Superior temporal gyrus (tissue), 1 donor: ENCODE measurements around the gene ASB7.
"Not testable (repeated sequence)": the region's sequence is repeated elsewhere in the genome, so short reads cannot be mapped to it uniquely, and the experiment has no call there.

Experiments
- DNase-seq: peaks from one replicate; pipeline ENCODE4 v3.0.0-alpha.2; 2016; ENCODE audit errors: extremely low spot score

The ASB7 gene

GRCh38 chr15:100651253-100651652 lies 48.9 kb downstream of the ASB7 start:
- DNase-seq = no peak

GRCh38 chr15:100652116-100652515 lies 49.7 kb downstream of the ASB7 start:
- DNase-seq = no peak

- no peak for DNase-seq
Observed at GRCh38 chr15:100653608-100654007, 51.2 kb downstream of the ASB7 start.

GRCh38 chr15:100658895-100659294 lies 56.5 kb downstream of the ASB7 start:
- no peak for DNase-seq

GRCh38 chr15:100661156-100661555 lies 58.8 kb downstream of the ASB7 start:
- no peak for DNase-seq

- DNase-seq = no peak
Observed at GRCh38 chr15:100663086-100663914, 60.9 kb downstream of the ASB7 start.

- no peak for DNase-seq
Observed at GRCh38 chr15:100663915-100664281, 61.5 kb downstream of the ASB7 start.

DNA sequence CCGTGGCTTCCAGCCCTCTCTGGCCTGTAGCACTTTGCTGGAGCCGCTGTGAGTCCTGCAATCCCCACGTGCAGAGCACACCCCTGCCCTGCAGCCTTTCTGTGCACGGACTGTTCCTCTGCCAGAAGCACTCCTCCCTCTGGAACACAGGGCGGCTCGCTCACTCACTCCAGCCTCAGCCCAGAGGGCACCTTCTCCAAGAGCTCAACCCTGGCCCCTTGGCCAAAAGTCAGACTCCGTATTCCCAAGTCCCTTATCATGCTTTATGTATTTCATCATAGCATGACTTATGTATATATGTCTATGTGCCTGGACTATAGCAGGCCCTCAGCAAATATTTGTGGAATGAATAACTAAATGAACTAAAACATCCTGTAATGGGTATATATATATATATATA lies 63.2 kb downstream of the ASB7 start:
- no peak for DNase-seq

DNA sequence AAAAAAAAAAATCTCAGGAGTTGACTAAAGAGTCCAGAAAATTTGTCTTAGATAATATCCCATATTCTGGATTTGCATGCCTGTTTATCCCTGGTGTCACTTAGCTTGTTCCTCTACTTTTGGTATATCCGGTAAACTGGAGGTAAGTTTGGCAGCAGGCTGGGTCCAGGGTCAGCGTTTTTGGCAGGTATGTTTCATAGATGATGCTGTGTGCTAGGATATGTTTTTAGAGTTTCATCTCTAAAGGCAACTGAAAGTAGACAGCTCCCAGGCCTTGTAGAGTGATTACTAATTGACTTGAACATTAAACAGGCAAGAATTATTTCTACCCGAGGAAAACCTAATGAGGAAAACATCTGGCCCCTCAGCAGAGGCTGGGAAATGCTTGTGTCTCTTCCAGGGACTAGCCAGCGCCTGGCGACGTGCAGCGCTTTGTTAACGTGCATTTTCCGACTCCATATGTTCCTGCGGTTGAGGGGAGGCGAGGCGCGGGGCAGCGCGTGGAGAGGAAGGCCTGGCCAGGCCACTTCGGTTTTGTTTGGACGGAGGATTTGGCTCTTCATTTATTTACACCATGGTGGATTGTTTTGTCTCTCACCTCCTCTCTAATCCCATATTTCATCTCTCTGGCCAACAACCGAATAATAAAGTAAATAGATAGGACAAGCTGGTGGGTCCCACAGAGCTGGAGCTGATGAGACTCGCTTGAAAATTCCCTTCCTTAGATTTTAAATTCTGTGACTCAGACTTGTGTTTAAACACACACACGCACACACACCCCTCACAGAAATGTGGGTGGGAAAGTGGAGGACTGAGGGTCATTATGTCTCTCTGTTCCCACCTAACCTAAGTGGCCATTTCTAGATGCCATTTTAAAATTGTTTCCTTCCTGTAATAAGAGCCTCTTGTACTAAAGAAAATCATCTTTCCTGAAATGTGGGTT lies 65.3 kb downstream of the ASB7 start:
- no peak for DNase-seq

- DNase-seq = no peak
Observed at GRCh38 chr15:100668348-100668745, 66.0 kb downstream of the ASB7 start.

GRCh38 chr15:100669260-100669659 lies 66.9 kb downstream of the ASB7 start:
- no peak for DNase-seq

- no peak for DNase-seq
Observed at GRCh38 chr15:100670505-100671021, 68.2 kb downstream of the ASB7 start.

GRCh38 chr15:100671124-100671680 lies 68.8 kb downstream of the ASB7 start:
- DNase-seq = no peak

DNA sequence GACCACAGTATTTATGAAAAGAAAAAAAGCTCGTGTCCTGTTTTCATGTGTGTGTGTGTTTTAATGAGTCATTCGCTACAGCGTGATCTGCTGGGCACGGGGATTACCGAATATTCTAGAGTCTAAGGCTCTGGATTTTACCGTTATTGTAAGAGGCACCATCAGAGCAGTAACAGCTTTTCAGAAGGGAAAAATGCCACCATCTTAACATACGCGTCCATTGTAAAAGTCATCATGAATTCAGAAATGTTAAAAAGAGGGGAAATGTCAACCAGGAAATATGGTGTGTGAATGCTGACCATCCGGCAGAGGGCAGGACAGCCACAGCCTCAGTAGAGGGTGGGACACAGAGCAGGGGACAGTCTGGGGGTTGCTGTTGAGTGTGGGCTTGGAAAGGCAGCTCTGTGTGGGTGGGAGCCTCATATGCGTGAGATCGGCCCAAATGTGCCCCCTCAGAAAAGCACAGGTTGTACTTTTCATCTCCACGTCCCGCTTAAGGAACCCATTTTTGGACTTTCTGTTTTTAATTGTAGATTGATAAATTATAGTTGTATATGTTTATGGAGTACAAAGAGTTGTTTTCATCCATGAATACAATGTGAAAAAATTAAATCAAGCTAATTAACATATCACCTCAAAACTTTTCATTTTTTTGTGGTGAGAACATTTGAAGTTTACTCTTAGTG lies 69.6 kb downstream of the ASB7 start:
- DNase-seq = no peak

DNA sequence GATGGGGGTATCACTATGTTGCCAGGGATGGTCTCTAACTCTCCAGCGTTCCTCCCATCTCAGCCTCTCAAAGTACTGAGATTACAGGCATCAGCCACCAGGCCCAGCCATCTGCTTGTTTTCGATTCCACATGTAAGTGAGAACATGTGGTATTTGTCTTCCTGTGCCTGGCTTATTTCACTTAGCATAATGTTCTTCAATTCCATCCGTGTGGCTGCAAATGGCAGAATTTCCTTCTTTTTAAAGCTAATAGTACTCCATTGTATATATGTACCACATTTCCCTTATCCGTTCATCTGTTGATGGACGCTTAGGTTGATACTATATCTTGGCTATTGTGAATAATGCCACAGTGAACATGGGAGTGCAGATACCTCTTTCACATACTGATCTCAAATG lies 70.6 kb downstream of the ASB7 start:
- no peak for DNase-seq

GRCh38 chr15:100679151-100679550 lies 76.8 kb downstream of the ASB7 start:
- not testable (repeated sequence) for DNase-seq

- no peak for DNase-seq
Observed at GRCh38 chr15:100680726-100681125, 78.3 kb downstream of the ASB7 start.

DNA sequence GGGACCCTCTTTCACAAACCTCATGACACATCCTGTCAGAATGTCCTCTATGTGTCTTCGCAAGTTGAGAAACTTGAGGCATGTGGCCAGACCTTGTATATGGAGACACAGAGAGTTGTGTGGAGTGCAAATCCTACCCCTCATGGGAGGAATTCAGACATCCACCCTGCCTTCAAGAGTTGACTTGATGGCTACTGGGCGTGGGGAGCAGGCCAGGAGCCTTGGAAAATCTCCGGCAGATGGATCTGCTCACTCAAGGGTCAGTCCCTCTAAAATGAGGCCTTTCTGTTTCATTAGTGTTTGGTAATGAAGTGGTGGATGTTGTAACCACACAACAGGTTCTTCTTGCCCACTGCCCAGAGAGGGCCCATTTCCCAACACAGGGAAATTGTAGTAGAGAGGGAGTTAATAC lies 79.0 kb downstream of the ASB7 start:
- no peak for DNase-seq

- no peak for DNase-seq
Observed at GRCh38 chr15:100682468-100682867, 80.1 kb downstream of the ASB7 start.

- no peak for DNase-seq
Observed at GRCh38 chr15:100683434-100683833, 81.0 kb downstream of the ASB7 start.

GRCh38 chr15:100684591-100684990 lies 82.2 kb downstream of the ASB7 start:
- no peak for DNase-seq
